ENCODE measurements around the gene SAMD4A.

- TF ChIP-seq ATOH8 (CRISPR knock-in tag; IDR thresholded peaks at IDR 0.05; ENCODE audit: low read depth) (no peak), POLR2A (IDR thresholded peaks at IDR 0.05; ENCODE audit: low read length) (no peak), CTCF (IDR thresholded peaks at IDR 0.05) (no peak), CBX8 (IDR thresholded peaks at IDR 0.05) (no peak), EHF (CRISPR knock-in tag; IDR thresholded peaks at IDR 0.05) (no peak), USF2 (IDR thresholded peaks at IDR 0.05) (no peak), RAD21 (conservative IDR thresholded peaks at IDR 0.05 in 1 of 2, IDR thresholded peaks at IDR 0.05 in 1 of 2) (no peak), HOXB5 (CRISPR knock-in tag; IDR thresholded peaks at IDR 0.05) (no peak), CEBPB (IDR thresholded peaks at IDR 0.05) (no peak), PBX3 (IDR thresholded peaks at IDR 0.05) (no peak), BCL3 (IDR thresholded peaks at IDR 0.05) (no peak), REST (IDR thresholded peaks at IDR 0.05) (no peak), HEYL (CRISPR knock-in tag; IDR thresholded peaks at IDR 0.05) (no peak), HMGXB4 (CRISPR knock-in tag; IDR thresholded peaks at IDR 0.05; ENCODE audit: borderline replicate concordance) (no peak)
Measured at GRCh38 chr14:54742492-54743350, 175.8 kb downstream of the SAMD4A start.

Measured in A549 (cell line).